Ammon's horn (tissue), 1 donor: ENCODE results near the gene ZXDC.

ENCODE experiments used
- DNase-seq: peaks from one replicate; pipeline ENCODE4 v3.0.0-alpha.2; 2016; ENCODE audit warnings: low spot score

ZXDC gene

GRCh38 chr3:126491221-126492013, 15.7 kb upstream of the ZXDC start:
- DNase-seq, result no peak

DNA sequence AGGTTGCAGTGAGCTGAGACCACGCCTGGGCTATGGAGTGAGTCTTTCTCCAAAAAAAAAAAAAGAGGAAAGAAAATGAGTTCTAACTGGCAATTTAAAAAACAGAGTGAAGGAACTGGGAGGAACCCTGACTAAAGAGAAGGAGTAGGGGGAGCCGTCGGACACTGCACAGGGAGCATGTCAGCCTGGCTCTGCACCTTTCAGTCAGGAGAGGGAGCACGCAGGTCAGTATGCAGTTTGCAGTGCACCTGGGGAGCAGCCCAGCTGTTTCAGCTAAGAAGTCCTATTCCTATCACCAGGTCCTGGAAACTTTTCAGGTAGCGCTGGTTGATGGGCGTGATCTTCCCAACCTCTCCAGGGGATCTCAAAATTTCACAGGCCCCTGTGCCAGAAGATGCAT, 14.9 kb upstream of the ZXDC start:
- no peak for DNase-seq

DNA sequence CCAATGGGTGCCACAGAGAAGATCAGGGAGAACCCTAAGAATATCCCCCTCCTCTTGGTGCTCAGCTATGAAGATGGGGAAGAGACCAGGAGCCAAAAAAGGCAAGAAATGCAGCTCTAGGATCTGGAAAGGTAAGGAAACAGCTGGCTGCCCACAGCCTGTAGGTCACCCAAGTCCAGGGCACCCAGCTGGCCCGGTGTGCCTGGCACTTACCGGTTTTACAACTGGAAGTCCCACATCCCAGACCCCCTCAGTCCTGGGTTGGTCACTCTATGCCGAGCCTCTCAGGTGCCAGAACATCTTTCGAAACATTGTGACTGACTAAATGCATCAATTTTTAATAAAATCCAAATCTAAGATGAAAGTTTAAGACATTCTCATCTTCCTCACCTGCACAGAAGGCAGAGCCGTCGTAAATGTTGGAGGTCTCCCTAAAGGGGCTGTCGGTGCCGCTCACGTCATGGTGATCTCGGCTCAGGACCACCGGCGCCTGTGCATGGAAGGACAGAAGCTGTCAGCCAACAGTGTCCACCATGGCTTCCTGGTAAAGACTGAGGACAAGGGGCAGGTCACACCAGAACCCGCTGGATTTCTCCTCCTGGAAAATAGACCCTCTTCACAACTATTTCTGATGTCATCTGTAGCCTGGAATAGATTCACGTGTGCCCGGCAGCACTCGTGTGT, 13.3 kb upstream of the ZXDC start:
- DNase-seq, result no peak

DNA sequence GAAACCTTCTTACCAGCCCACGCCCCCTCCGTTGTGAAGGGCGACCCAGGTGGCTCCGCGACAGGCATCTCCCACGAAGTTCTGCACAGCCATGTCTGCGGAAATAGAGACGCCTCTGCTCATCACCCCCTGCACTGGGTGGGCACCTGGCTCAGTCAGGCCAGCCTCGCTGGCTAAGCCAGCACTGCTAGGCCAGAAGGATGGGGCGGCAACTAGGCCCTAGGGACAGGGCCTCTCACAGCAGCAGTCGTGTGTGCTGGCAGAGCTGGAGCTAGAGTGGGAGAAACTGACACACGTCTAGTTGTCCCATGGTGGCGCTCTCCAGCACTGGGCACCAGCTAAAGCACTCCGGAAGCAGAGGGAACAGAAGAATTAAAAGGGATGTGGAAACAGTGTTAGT, 12.5 kb upstream of the ZXDC start:
- DNase-seq, result no peak

GRCh38 chr3:126487151-126487771, 11.6 kb upstream of the ZXDC start:
- DNase-seq, result no peak

GRCh38 chr3:126486360-126486847, 10.7 kb upstream of the ZXDC start:
- DNase-seq, result no peak

- DNase-seq, result no peak
These were observed 10.3 kb upstream of the ZXDC start for GRCh38 chr3:126485956-126486355.

- no peak for DNase-seq
These were observed 9.6 kb upstream of the ZXDC start for GRCh38 chr3:126485176-126485897.

- no peak for DNase-seq
These were observed 9.0 kb upstream of the ZXDC start for GRCh38 chr3:126484662-126485061.

DNA sequence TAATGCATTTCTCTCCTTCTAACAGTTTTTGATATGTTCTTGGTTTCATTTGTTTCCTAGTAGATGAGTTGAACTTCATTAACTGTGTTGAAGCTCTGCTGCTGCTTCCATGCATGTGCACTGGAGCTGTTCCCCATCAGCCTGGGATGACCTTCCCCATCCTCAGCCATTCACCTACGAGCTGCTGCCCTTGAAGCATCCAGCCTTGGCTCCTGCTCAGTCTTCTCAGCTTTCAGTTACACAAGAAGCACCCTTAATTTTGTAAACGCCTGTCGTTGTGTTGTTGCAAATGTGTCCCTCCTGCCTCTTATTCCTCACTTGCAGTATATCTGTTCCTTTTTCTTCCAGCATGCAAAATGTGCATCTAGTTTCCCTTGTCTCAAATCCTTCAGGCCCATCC, 8.5 kb upstream of the ZXDC start:
- no peak for DNase-seq

DNA sequence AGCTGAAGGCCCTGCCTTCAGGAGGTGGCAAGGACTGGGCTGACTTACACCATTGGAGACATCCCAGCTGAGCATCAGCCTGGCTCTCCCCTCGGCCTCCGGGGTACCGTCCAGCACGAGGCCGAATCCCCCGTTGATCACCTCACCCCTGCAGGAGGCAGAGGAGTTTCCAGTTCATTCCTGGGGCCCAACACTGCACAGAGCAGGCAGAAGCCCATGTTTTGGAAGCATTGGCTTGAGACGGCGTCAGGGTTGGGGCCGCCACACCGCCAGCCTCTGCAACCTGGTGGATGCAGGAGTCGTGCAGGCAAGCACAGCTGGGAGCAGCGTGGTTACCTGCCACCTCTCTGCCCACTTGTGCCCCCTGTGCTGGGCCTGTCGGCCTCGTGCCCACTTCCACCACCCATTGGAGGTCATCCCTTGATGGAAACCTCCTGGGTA, 7.7 kb upstream of the ZXDC start:
- no peak for DNase-seq

DNA sequence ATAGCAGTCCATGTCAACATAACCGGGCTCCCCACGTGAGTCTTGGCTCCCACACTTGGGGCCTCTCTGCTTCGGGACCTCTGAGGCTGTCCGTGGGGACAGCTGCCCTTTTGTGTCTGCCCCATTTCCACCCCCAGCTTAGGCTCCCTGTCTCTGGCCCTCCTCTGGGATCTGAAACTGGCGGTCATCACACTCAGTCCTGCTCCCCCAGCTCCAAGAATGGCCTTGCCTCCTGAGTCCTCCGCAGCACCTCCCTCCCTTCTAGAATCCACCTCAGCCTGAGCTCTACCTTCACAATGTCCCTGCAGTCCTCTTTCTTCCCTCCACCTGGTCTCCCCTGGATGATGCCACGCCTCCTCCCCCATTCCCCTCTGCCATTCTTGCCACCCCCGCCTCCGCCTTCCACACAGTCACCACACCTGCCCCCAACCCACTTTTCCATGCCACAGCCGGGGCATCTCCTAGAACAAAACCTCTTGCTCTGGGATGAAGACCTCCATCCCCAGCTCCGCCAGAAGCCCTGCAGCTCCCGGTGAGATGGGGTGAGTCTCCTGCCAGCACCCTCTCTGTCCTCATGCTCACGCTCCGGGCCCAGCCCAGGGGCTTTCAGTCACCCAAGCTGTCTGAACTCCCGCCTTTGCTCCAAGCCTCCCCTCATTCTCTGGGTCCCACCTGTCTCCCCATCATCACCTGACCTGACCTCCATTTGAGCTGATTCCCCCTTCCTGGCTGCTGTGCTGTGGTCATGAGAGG, 7.0 kb upstream of the ZXDC start:
- no peak for DNase-seq

DNA sequence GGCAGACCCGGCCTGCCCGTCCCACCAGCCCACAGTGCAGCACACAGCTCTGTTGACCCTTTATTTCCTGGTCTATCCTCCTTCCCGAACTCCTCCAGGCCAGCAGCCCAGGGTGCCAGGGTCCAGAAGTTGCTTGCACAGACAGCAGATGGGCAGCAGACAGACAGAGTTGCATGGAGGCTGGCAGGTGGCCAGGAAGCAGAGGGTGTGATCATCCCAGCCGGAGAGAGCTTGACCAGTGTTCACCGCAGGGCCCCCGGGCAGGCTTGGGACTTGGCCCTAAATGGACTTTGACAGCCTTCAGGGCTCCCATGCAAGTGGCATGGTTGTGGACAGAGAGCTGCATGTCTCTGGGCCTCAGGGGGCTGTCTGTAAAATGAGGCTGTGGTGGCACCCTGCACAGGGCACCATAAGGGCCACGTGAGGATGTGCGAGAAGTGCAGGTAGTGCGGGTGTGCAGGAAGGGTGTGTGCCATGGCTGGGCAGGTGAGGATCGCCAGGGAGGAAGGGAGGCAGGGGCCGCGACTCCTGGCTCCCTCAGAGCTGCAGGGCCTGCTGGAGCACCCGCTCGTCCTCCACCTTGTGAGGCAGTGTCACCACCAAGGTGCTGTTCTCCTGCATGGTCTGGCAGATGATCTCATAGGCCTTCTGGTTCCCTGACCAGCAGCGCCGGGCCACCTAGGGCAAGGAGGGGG, 6.3 kb upstream of the ZXDC start:
- no peak for DNase-seq

GRCh38 chr3:126480861-126481260, 5.2 kb upstream of the ZXDC start:
- DNase-seq, result no peak

DNA sequence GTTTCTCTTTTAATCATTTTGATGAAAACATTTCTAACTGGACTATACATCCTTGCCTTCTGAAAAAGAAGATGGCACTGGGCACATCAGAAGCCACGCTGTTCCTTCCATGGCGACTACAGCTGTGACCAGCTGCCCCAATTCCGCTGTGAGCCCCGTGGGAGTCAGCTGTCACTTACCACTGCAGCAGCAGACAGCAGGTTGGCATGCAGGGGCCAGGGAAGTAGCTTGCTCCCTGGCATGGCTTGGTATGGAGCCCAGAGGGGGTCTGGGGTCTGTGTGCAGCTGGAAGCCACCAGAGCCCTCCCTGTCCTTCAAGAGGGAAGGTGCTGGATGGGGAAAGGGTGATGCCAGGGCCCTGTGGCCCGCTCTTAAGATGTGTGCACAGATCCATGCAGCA, 4.5 kb upstream of the ZXDC start:
- DNase-seq, result no peak

- DNase-seq, result no peak
These were observed 4.0 kb upstream of the ZXDC start for GRCh38 chr3:126479642-126480041.

DNA sequence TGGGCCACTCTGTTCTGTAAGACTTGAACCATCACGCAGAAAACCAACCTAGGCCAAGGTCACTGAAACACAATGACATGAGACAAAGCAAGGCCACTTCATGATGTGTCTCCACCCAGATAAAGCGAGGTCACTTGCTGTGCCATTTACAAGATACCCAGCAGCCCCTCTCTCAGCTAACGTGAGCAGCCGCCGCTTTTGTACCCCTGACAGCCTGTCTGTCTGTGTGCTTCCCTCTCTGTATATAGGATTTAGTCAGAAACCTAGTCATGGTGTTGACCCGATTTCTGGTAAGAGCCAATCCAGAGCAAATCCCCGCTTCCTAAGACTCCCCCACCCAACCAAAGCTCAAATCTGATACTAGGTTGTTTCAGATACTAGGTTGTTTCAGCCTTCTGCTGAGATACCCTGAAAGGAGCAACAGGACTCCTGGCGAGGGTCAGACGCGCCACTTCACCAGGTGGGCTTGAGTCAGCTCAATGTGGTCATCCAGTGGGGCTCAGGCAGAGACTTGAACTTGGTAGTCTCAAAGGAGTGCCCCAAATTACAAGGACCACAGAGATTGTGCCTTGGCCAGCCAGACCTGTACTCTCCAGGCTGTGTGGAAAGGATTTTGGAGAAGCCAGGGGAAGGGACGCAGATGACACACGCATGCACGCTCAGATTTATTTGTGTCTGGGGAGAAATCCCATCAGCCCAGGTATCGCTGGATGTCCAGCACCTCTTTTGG, 3.1 kb upstream of the ZXDC start:
- DNase-seq, result no peak

- no peak for DNase-seq
These were observed 1.3 kb upstream of the ZXDC start for GRCh38 chr3:126477061-126477380.

- DNase-seq, result peak; percentile 84
These were observed 722 bp upstream of the ZXDC start for GRCh38 chr3:126476166-126477060.
